Measurements from ENCODE around the gene CCDC137. TPM values are rescaled to one million over a fixed set of nuclear protein-coding genes. Genes with fewer than 3 reads are reported as not detected.
A peak's percentile ranks its signal among the peaks of the same experiment; 100 is the strongest.

Gene CCDC137
- total and polyA plus RNA-seq, 2 experiments from 2014 or later = 11.7 to 22.8 TPM

GRCh38 chr17:81719410-81720266, 53.1 kb downstream of the CCDC137 start:
- Histone ChIP-seq H3K4me1 (ENCODE audit: insufficient read depth) (no peaks in the 10 kb centered on the region), H4K20me1 (ENCODE audit: insufficient read depth) (no peaks in the 10 kb centered on the region), H3K9me2 (ENCODE audit: insufficient read depth) (no peaks in the 10 kb centered on the region), H3K9me3 (ENCODE audit: low read depth) (no peaks in the 10 kb centered on the region), H3K79me2 (ENCODE audit: insufficient read depth) (no peaks in the 10 kb centered on the region), H3K36me3 (ENCODE audit: low read depth) (no peaks in the 10 kb centered on the region), H3K27ac (no peak overlapping the region), H3K4me3 (no peak overlapping the region), H2AFZ (no peak overlapping the region), H3F3A (ENCODE audit: insufficient read depth) (no peaks in the 10 kb centered on the region), H3K4me2 (ENCODE audit: unreplicated experiment) (no peak overlapping the region), H3K27me3 (replicated peaks; ENCODE audit: insufficient read depth) (0 out of 2 replicates have a peak, but pooled peaks cover 4% of the 10 kb centered on the region), H3K9ac (no peak overlapping the region)
- WGBS, 2 experiments (ENCODE audit: low coverage in 1 of 2, low lambda C conversion rate in 2 of 2, missing lambda C conversion rate in 2 of 2) = 90% methylated on average over 33 of the region's 33 CpGs
- in situ Hi-C loops (cut with MboI) = no loop called here
- TF ChIP-seq EZH2 (IDR thresholded peaks at IDR 0.05; ENCODE audit: insufficient read depth, poor library complexity, severe bottlenecking) = no peak
- TF ChIP-seq EZH2phosphoT487 (IDR thresholded peaks at IDR 0.05; ENCODE audit: insufficient read depth, low read depth) = no peak
- DNase-seq = no peak

DNA sequence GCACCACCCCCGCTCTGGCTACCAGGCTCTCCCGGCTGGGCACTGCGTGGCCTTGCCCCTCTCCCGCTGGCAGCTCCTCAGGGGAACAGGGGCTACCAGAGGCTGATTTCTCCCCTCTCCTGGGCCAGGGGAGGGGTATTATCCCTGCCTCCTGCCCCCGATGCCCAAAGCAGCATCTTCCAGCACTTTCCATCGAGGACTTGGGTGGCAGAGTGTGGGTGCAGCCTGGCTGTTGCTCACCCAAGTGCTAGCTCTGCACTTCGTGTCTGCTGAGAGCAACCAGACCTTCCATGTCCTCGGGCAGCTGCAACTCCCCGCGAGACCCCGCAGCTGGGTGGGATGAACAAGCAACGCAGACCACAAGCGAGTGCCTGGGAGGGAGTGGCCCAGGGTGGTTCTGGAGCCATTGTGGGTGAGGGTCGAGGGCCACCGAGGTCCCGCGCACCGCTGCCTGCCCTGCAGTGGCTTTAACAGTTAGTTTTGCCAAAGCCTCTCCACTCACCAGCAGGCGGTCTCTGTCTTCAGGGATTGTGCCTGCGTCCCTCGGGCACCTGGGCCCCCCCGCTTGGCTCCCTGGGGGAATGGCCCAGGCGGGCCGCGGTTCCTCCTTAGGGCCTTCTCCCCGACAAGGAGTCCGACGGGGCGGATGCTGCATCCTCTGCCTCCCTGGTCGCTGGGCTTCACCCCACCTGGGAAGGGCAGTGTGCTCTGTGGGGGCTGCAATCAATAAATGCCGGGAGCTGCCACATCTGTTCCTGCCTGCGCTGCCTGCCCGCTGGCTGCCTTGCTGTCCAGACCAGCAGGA, 53.9 kb downstream of the CCDC137 start:
- no peaks in the 10 kb centered on the region for H3K9me3 ChIP-seq (ENCODE audit: low read depth)
- H3K4me3 ChIP-seq = no peak overlapping the region
- H3K27ac ChIP-seq = no peak overlapping the region
- TF ChIP-seq EZH2 (IDR thresholded peaks at IDR 0.05; ENCODE audit: insufficient read depth, poor library complexity, severe bottlenecking) (no peak), EZH2phosphoT487 (IDR thresholded peaks at IDR 0.05; ENCODE audit: insufficient read depth, low read depth) (no peak)
- 86 to 87% methylated on average over 26 to 33 of the region's 33 CpGs for WGBS, 2 experiments (ENCODE audit: low coverage in 1 of 2, low lambda C conversion rate in 2 of 2, missing lambda C conversion rate in 2 of 2)
- 0 out of 2 replicates have a peak, but pooled peaks cover 4% of the 10 kb centered on the region for H3K27me3 ChIP-seq (replicated peaks; ENCODE audit: insufficient read depth)
- no peaks in the 10 kb centered on the region for H3K79me2 ChIP-seq (ENCODE audit: insufficient read depth)
- H3K4me1 ChIP-seq (ENCODE audit: insufficient read depth) = no peaks in the 10 kb centered on the region
- no peaks in the 10 kb centered on the region for H3K36me3 ChIP-seq (ENCODE audit: low read depth)
- no peaks in the 10 kb centered on the region for H3K9me2 ChIP-seq (ENCODE audit: insufficient read depth)
- DNase-seq = no peak
- no peak overlapping the region for H3K9ac ChIP-seq
- H4K20me1 ChIP-seq (ENCODE audit: insufficient read depth) = no peaks in the 10 kb centered on the region
- no peak overlapping the region for H2AFZ ChIP-seq
- H3K4me2 ChIP-seq (ENCODE audit: unreplicated experiment) = no peak overlapping the region
- H3F3A ChIP-seq (ENCODE audit: insufficient read depth) = no peaks in the 10 kb centered on the region
- in situ Hi-C loops (cut with MboI) = no loop called here

DNA sequence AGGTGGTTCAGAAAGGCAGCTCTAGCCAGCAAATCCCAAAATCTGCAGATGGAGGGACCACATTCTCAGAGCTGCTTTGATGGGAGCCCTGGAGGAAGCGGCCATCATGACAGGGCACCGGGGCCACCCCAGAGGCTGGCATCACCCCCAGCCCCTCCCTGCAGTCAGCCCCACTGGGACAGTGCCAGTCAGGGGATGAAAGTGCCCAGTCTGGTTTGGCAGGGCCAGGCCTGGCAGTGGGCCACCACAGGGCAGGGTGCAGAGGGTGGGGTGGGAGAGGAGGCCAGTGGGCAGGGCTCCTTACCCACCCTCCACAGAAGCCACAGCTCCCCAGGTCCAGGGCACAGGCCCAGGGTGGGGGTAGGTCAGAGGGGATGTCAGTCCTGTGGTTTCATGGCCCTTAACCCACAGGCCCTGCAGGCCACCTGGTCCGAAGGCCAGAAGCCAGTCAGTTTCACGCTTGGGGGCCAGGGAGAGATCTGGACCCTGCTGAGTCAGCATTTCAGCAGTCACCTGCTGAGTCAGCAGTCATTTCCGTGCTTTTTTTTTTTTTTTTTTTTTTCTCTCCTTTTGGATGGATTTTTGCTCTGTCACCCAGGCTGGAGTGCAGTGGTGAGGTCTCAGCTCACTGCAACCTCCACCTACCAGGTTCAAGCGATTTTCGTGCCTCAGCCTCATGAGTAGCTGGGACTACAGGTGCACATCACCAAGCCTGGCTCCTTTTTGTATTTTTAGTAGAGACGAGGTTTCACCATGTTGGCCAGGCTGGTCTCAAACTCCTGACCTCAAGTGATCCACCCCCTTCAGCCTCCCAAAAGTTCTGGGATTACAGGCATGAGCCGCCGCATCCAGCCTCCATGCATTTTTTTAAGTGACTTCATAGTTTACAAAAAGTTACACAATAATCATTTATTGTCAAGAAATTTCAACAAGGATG, 55.9 kb downstream of the CCDC137 start:
- no peaks in the 10 kb centered on the region for H3K9me2 ChIP-seq (ENCODE audit: insufficient read depth)
- in situ Hi-C loops (cut with MboI) = no loop called here
- no peaks in the 10 kb centered on the region for H3F3A ChIP-seq (ENCODE audit: insufficient read depth)
- no peaks in the 10 kb centered on the region for H4K20me1 ChIP-seq (ENCODE audit: insufficient read depth)
- H3K36me3 ChIP-seq (ENCODE audit: low read depth) = no peaks in the 10 kb centered on the region
- no peak for TF ChIP-seq EZH2phosphoT487 (IDR thresholded peaks at IDR 0.05; ENCODE audit: insufficient read depth, low read depth)
- no peak for TF ChIP-seq EZH2 (IDR thresholded peaks at IDR 0.05; ENCODE audit: insufficient read depth, poor library complexity, severe bottlenecking)
- 0 out of 2 replicates have a peak, but pooled peaks cover 4% of the 10 kb centered on the region for H3K27me3 ChIP-seq (replicated peaks; ENCODE audit: insufficient read depth)
- DNase-seq = peak; percentile 45
- no peak overlapping the region for H3K4me3 ChIP-seq
- H2AFZ ChIP-seq = no peak overlapping the region
- H3K9ac ChIP-seq = no peak overlapping the region
- no peaks in the 10 kb centered on the region for H3K4me1 ChIP-seq (ENCODE audit: insufficient read depth)
- no peaks in the 10 kb centered on the region for H3K79me2 ChIP-seq (ENCODE audit: insufficient read depth)
- H3K27ac ChIP-seq = no peak overlapping the region
- no peak overlapping the region for H3K4me2 ChIP-seq (ENCODE audit: unreplicated experiment)
- 45 to 55% methylated on average over 8 to 10 of the region's 10 CpGs for WGBS, 2 experiments (ENCODE audit: low coverage in 1 of 2, low lambda C conversion rate in 2 of 2, missing lambda C conversion rate in 2 of 2)
- H3K9me3 ChIP-seq (ENCODE audit: low read depth) = no peaks in the 10 kb centered on the region

Small RNAs within 50 kb of the gene (microRNA-seq; reads per million reads assigned to microRNA genes)
- 1.5 reads per million for gene MIR6786 (ENCODE audit: borderline number of aligned reads)

Small RNAs within 50 kb of the gene (small RNA-seq; reads per million reads assigned to genes)
- gene MIR6786 (ENCODE audit: low read depth, low replicate concordance) = not detected

Other genes with a start within 250 kb of the CCDC137 start
- 8,476 and 9,349 TPM in 2 replicates for gene ACTG1, start 153.9 kb upstream of the CCDC137 start, total RNA-seq (2014; rRNA removed; shearing (Covaris generic))
- gene ACTG1, start 153.9 kb upstream of the CCDC137 start, polyA plus RNA-seq (2016; fragmentation: Nextera tagmentation; extraction: Ambion mirVana) = 3,778 and 3,933 TPM in 2 replicates
- 2.3 and 3.2 TPM in 2 replicates for gene FSCN2, start 138.4 kb upstream of the CCDC137 start, total RNA-seq (2014; rRNA removed; shearing (Covaris generic))
- 0.23 and 0.48 TPM in 2 replicates for gene FSCN2, start 138.4 kb upstream of the CCDC137 start, polyA plus RNA-seq (2016; fragmentation: Nextera tagmentation; extraction: Ambion mirVana)
- gene FAAP100, start 114.4 kb upstream of the CCDC137 start, total RNA-seq (2014; rRNA removed; shearing (Covaris generic)) = 44.9 and 45.5 TPM in 2 replicates
- 25.2 and 25.7 TPM in 2 replicates for gene FAAP100, start 114.4 kb upstream of the CCDC137 start, polyA plus RNA-seq (2016; fragmentation: Nextera tagmentation; extraction: Ambion mirVana)
- 62.9 and 64.6 TPM in 2 replicates for gene NPLOC4, start 29.6 kb upstream of the CCDC137 start, total RNA-seq (2014; rRNA removed; shearing (Covaris generic))
- 51.4 and 51.5 TPM in 2 replicates for gene NPLOC4, start 29.6 kb upstream of the CCDC137 start, polyA plus RNA-seq (2016; fragmentation: Nextera tagmentation; extraction: Ambion mirVana)
- gene TSPAN10, start 29.5 kb upstream of the CCDC137 start, total RNA-seq (2014; rRNA removed; shearing (Covaris generic)) = 2.6 and 3.9 TPM in 2 replicates
- 3.4 and 4.7 TPM in 2 replicates for gene TSPAN10, start 29.5 kb upstream of the CCDC137 start, polyA plus RNA-seq (2016; fragmentation: Nextera tagmentation; extraction: Ambion mirVana)
- not detected in 2 replicates for gene PDE6G, start 10.2 kb upstream of the CCDC137 start, total RNA-seq (2014; rRNA removed; shearing (Covaris generic))
- not detected in 2 replicates for gene PDE6G, start 10.2 kb upstream of the CCDC137 start, polyA plus RNA-seq (2016; fragmentation: Nextera tagmentation; extraction: Ambion mirVana)
- 19.9 and 49.3 TPM in 2 replicates for gene OXLD1, start 132 bp upstream of the CCDC137 start, total RNA-seq (2014; rRNA removed; shearing (Covaris generic))
- 48.5 and 50.4 TPM in 2 replicates for gene OXLD1, start 132 bp upstream of the CCDC137 start, polyA plus RNA-seq (2016; fragmentation: Nextera tagmentation; extraction: Ambion mirVana)
- 37.6 and 45.6 TPM in 2 replicates for gene ARL16, start 17.1 kb downstream of the CCDC137 start, total RNA-seq (2014; rRNA removed; shearing (Covaris generic))
- 70.8 and 72.8 TPM in 2 replicates for gene ARL16, start 17.1 kb downstream of the CCDC137 start, polyA plus RNA-seq (2016; fragmentation: Nextera tagmentation; extraction: Ambion mirVana)
- gene HGS, start 17.3 kb downstream of the CCDC137 start, total RNA-seq (2014; rRNA removed; shearing (Covaris generic)) = 161 and 166 TPM in 2 replicates
- gene HGS, start 17.3 kb downstream of the CCDC137 start, polyA plus RNA-seq (2016; fragmentation: Nextera tagmentation; extraction: Ambion mirVana) = 106 and 110 TPM in 2 replicates
- gene MRPL12, start 36.6 kb downstream of the CCDC137 start, total RNA-seq (2014; rRNA removed; shearing (Covaris generic)) = 4.3 and 4.9 TPM in 2 replicates
- gene MRPL12, start 36.6 kb downstream of the CCDC137 start, polyA plus RNA-seq (2016; fragmentation: Nextera tagmentation; extraction: Ambion mirVana) = 76.3 and 78.5 TPM in 2 replicates
- 10.9 and 16.9 TPM in 2 replicates for gene SLC25A10, start 45.5 kb downstream of the CCDC137 start, total RNA-seq (2014; rRNA removed; shearing (Covaris generic))
- 11.0 and 12.5 TPM in 2 replicates for gene SLC25A10, start 45.5 kb downstream of the CCDC137 start, polyA plus RNA-seq (2016; fragmentation: Nextera tagmentation; extraction: Ambion mirVana)
- gene GCGR, start 137.4 kb downstream of the CCDC137 start, total RNA-seq (2014; rRNA removed; shearing (Covaris generic)) = not detected in 2 replicates
- gene GCGR, start 137.4 kb downstream of the CCDC137 start, polyA plus RNA-seq (2016; fragmentation: Nextera tagmentation; extraction: Ambion mirVana) = not detected in 2 replicates
- 102 and 135 TPM in 2 replicates for gene MCRIP1, start 166.6 kb downstream of the CCDC137 start, total RNA-seq (2014; rRNA removed; shearing (Covaris generic))
- gene MCRIP1, start 166.6 kb downstream of the CCDC137 start, polyA plus RNA-seq (2016; fragmentation: Nextera tagmentation; extraction: Ambion mirVana) = 145 and 147 TPM in 2 replicates
- gene PPP1R27, start 168.3 kb downstream of the CCDC137 start, total RNA-seq (2014; rRNA removed; shearing (Covaris generic)) = not detected in 2 replicates
- 0.37 TPM in 1 of 2 replicates, not detected in the other for gene PPP1R27, start 168.3 kb downstream of the CCDC137 start, polyA plus RNA-seq (2016; fragmentation: Nextera tagmentation; extraction: Ambion mirVana)
- 3,203 and 4,003 TPM in 2 replicates for gene P4HB, start 193.8 kb downstream of the CCDC137 start, total RNA-seq (2014; rRNA removed; shearing (Covaris generic))
- 1,651 and 1,674 TPM in 2 replicates for gene P4HB, start 193.8 kb downstream of the CCDC137 start, polyA plus RNA-seq (2016; fragmentation: Nextera tagmentation; extraction: Ambion mirVana)
- gene ARHGDIA, start 204.6 kb downstream of the CCDC137 start, total RNA-seq (2014; rRNA removed; shearing (Covaris generic)) = 193 and 208 TPM in 2 replicates
- gene ARHGDIA, start 204.6 kb downstream of the CCDC137 start, polyA plus RNA-seq (2016; fragmentation: Nextera tagmentation; extraction: Ambion mirVana) = 310 and 313 TPM in 2 replicates
- 80.6 and 100 TPM in 2 replicates for gene ALYREF, start 224.8 kb downstream of the CCDC137 start, total RNA-seq (2014; rRNA removed; shearing (Covaris generic))
- gene ALYREF, start 224.8 kb downstream of the CCDC137 start, polyA plus RNA-seq (2016; fragmentation: Nextera tagmentation; extraction: Ambion mirVana) = 6.9 and 8.6 TPM in 2 replicates
- gene ANAPC11, start 225.0 kb downstream of the CCDC137 start, total RNA-seq (2014; rRNA removed; shearing (Covaris generic)) = 175 and 179 TPM in 2 replicates
- gene ANAPC11, start 225.0 kb downstream of the CCDC137 start, polyA plus RNA-seq (2016; fragmentation: Nextera tagmentation; extraction: Ambion mirVana) = 428 and 436 TPM in 2 replicates
- gene NPB, start 235.5 kb downstream of the CCDC137 start, total RNA-seq (2014; rRNA removed; shearing (Covaris generic)) = 2.4 TPM in 2 replicates
- gene NPB, start 235.5 kb downstream of the CCDC137 start, polyA plus RNA-seq (2016; fragmentation: Nextera tagmentation; extraction: Ambion mirVana) = 1.1 and 1.6 TPM in 2 replicates
- gene PCYT2, start 244.7 kb downstream of the CCDC137 start, total RNA-seq (2014; rRNA removed; shearing (Covaris generic)) = 34.7 and 36.9 TPM in 2 replicates
- gene PCYT2, start 244.7 kb downstream of the CCDC137 start, polyA plus RNA-seq (2016; fragmentation: Nextera tagmentation; extraction: Ambion mirVana) = 25.6 and 27.6 TPM in 2 replicates